GM23338 (cell line): Measurements from ENCODE around the gene GPR33. TPM values are rescaled to one million over a fixed set of nuclear protein-coding genes. Genes with fewer than 3 reads are reported as not detected.
A peak's percentile ranks its signal among the peaks of the same experiment; 100 is the strongest.

ENCODE experiments used
- ATAC-seq: fragments of 200-7000 bp; cut with Tn5 transposase; 3 replicates; pipeline ENCODE4 v1.9.1; 2020
- DNase-seq: peaks from one replicate; pipeline ENCODE4 v3.0.0-alpha.2; 2015; ENCODE audit warnings: low spot score
- H2AFZ ChIP-seq: fragments of 200-600 bp; sonication (generic); 2 replicates; pipeline ENCODE4 v1.8.0; 2016; ENCODE audit warnings: antibody characterized with exemption, mild to moderate bottlenecking, moderate library complexity
- H3F3A ChIP-seq: fragments of 200-600 bp; sonication (generic); replicated peaks from 2 replicates; pipeline ENCODE4 v1.8.0; 2017; ENCODE audit warnings: antibody characterized with exemption, mixed run types, low read depth
- H3K27ac ChIP-seq: fragments of 200-600 bp; sonication (generic); 2 replicates; pipeline ENCODE4 v1.6.1; 2016; ENCODE audit warnings: low read depth
- H3K27me3 ChIP-seq: fragments of 200-600 bp; sonication (generic); 2 replicates; pipeline ENCODE4 v1.8.0; 2016; ENCODE audit warnings: mild to moderate bottlenecking, mixed run types, moderate library complexity; ENCODE audit not compliant: insufficient read depth
- H3K36me3 ChIP-seq: fragments of 200-600 bp; sonication (generic); 2 replicates; pipeline ENCODE4 v1.8.0; 2016; ENCODE audit warnings: mild to moderate bottlenecking; ENCODE audit not compliant: insufficient read depth
- H3K4me1 ChIP-seq: fragments of 200-600 bp; sonication (generic); 2 replicates; pipeline ENCODE4 v1.8.0; 2016; ENCODE audit warnings: mild to moderate bottlenecking, moderate library complexity; ENCODE audit not compliant: insufficient read depth
- H3K4me2 ChIP-seq: fragments of 200-600 bp; sonication (generic); 2 replicates; pipeline ENCODE4 v1.7.1; 2017; ENCODE audit warnings: mixed run types
- H3K4me3 ChIP-seq: fragments of 200-600 bp; sonication (generic); 2 replicates; pipeline ENCODE4 v1.6.1; 2016; ENCODE audit warnings: mixed run types
- H3K79me2 ChIP-seq: fragments of 200-600 bp; sonication (generic); replicated peaks from 2 replicates; pipeline ENCODE4 v1.8.0; 2017; ENCODE audit warnings: mild to moderate bottlenecking; ENCODE audit not compliant: insufficient read depth
- H3K9me2 ChIP-seq: fragments of 200-600 bp; sonication (generic); 2 replicates; pipeline ENCODE4 v1.8.0; 2017; ENCODE audit not compliant: insufficient read depth
- H4K20me1 ChIP-seq: fragments of 200-600 bp; sonication (generic); replicated peaks from 2 replicates; pipeline ENCODE4 v1.8.0; 2017; ENCODE audit warnings: mild to moderate bottlenecking; ENCODE audit not compliant: insufficient read depth
- H3K27ac Mint-ChIP-seq: 2 replicates; pipeline ENCODE4 v1.8.0; 2020; ENCODE audit warnings: inconsistent platforms, mild to moderate bottlenecking, moderate library complexity, mixed read lengths
- H3K27me3 Mint-ChIP-seq: 3 replicates; pipeline ENCODE4 v1.8.0; 2022; ENCODE audit warnings: low read depth, mild to moderate bottlenecking, moderate library complexity, mixed read lengths, inconsistent platforms; ENCODE audit not compliant: insufficient read depth, poor library complexity
- H3K36me3 Mint-ChIP-seq: 3 replicates; pipeline ENCODE4 v1.8.0; 2021; ENCODE audit warnings: low read depth, mild to moderate bottlenecking, inconsistent platforms, moderate library complexity, mixed read lengths
- H3K4me1 Mint-ChIP-seq: 3 replicates; pipeline ENCODE4 v1.8.0; 2020; ENCODE audit warnings: mild to moderate bottlenecking, inconsistent platforms, mixed read lengths
- H3K4me3 Mint-ChIP-seq: 3 replicates; pipeline ENCODE4 v1.8.0; 2021; ENCODE audit warnings: moderate library complexity, mild to moderate bottlenecking, inconsistent platforms, mixed read lengths
- H3K9me3 Mint-ChIP-seq: 3 replicates; pipeline ENCODE4 v1.8.0; 2020; ENCODE audit warnings: moderate library complexity, mild to moderate bottlenecking, inconsistent platforms, mixed read lengths
- CREB1 ChIP-seq: fragments of 250-450 bp; sonication (Bioruptor Pico); IDR thresholded peaks from 2 replicates; pipeline ENCODE4 v1.5.0; 2020; ENCODE audit warnings: low read depth, mild to moderate bottlenecking, moderate library complexity
- CTCF ChIP-seq, 2 experiments: fragments of 200-600 bp in 1 of 2; sonication (generic) in 1 of 2; conservative IDR thresholded peaks; 2 replicates each; pipeline versions ENCODE4 v1.5.1 to v1.6.1; 2016 to 2017; ENCODE audit warnings: antibody characterized with exemption in 2 of 2, low read depth in 2 of 2, mild to moderate bottlenecking in 2 of 2, moderate library complexity in 1 of 2
- EZH2 ChIP-seq: fragments of 200-600 bp; sonication (generic); IDR thresholded peaks from one replicate; pipeline ENCODE4 v1.8.0; 2017; ENCODE audit warnings: antibody characterized with exemption, mild to moderate bottlenecking, low read depth; ENCODE audit not compliant: unreplicated experiment
- EZH2phosphoT487 ChIP-seq: fragments of 200-600 bp; sonication (generic); IDR thresholded peaks from one replicate; pipeline ENCODE4 v1.8.1; 2018; ENCODE audit warnings: antibody characterized with exemption; ENCODE audit not compliant: unreplicated experiment
- JUNB ChIP-seq: IDR thresholded peaks from one replicate; pipeline ENCODE4 v1.6.1; 2016; ENCODE audit warnings: antibody characterized with exemption; ENCODE audit not compliant: unreplicated experiment
- NANOG ChIP-seq: IDR thresholded peaks from 2 replicates; pipeline ENCODE4 v1.6.1; 2016; ENCODE audit warnings: antibody characterized with exemption, borderline replicate concordance
- POLR2AphosphoS5 ChIP-seq: IDR thresholded peaks from 2 replicates; pipeline ENCODE4 v1.6.1; 2016; ENCODE audit warnings: antibody characterized with exemption, low read depth
- REST ChIP-seq: IDR thresholded peaks from one replicate; pipeline ENCODE4 v1.6.1; 2018; ENCODE audit warnings: antibody characterized with exemption; ENCODE audit not compliant: unreplicated experiment
- STAT1 ChIP-seq: IDR thresholded peaks from one replicate; pipeline ENCODE4 v1.6.1; 2016; ENCODE audit warnings: antibody characterized with exemption; ENCODE audit not compliant: unreplicated experiment
- ZNF114 ChIP-seq: fragments of 250-450 bp; sonication (Bioruptor Pico); IDR thresholded peaks from 2 replicates; pipeline ENCODE4 v1.5.0; 2020; ENCODE audit warnings: mild to moderate bottlenecking, moderate library complexity
- ZNF331 ChIP-seq: fragments of 250-450 bp; sonication (Bioruptor Pico); IDR thresholded peaks from 2 replicates; pipeline ENCODE4 v1.5.0; 2020; ENCODE audit warnings: low read depth, mild to moderate bottlenecking, moderate library complexity
- polyA plus RNA-seq: library from polyadenylated mRNA; unstranded; fragments of >200 nt; fragmentation: Nextera tagmentation; extraction: Ambion mirVana; gene quantifications from 2 replicates; pipeline ENCODE4 v1.2.1, GENCODE V29; 2016
- total RNA-seq: library from RNA; depleted of rRNA; stranded (reverse); fragments of >200 nt; shearing (Covaris generic); gene quantifications from 2 replicates; pipeline ENCODE4 v1.2.3, GENCODE V29; 2014

GPR33 gene
- total and polyA plus RNA-seq, 2 experiments from 2014 or later, result not detected

GRCh38 chr14:31510855-31511254 lies 23.0 kb upstream of the GPR33 start (continued):
- TF ChIP-seq REST, result no peak
- no peak for TF ChIP-seq ZNF114 (CRISPR knock-in tag)
- no peak for TF ChIP-seq CREB1 (CRISPR knock-in tag)
- no peak for TF ChIP-seq CTCF (conservative IDR thresholded peaks at IDR 0.05; ENCODE audit: low read depth in 2 of 2)
- TF ChIP-seq ZNF331 (CRISPR knock-in tag), result no peak
- TF ChIP-seq NANOG, result no peak
- no peak for TF ChIP-seq STAT1

GRCh38 chr14:31510222-31510621 lies 22.4 kb upstream of the GPR33 start:
- Histone ChIP-seq H3K4me1 (no peaks in the 10 kb centered on the region), H3K4me3 (no peak overlapping the region), H3K27me3 (no peaks in the 10 kb centered on the region), H3K27ac (no peak overlapping the region), H2AFZ (no peak overlapping the region), H3K36me3 (no peaks in the 10 kb centered on the region), H3F3A (no peaks in the 10 kb centered on the region), H3K79me2 (no peaks in the 10 kb centered on the region), H4K20me1 (no peaks in the 10 kb centered on the region), H3K9me2 (no peaks in the 10 kb centered on the region), H3K4me2 (no peak overlapping the region)
- TF ChIP-seq POLR2AphosphoS5 (no peak), NANOG (no peak), CREB1 (CRISPR knock-in tag) (no peak), REST (no peak), EZH2 (no peak), EZH2phosphoT487 (no peak), JUNB (no peak), CTCF (conservative IDR thresholded peaks at IDR 0.05; ENCODE audit: low read depth in 2 of 2) (peak in 1 of 2 experiments; percentile 94; a peak in 3 of 4 replicates)
- peak; percentile 46 for DNase-seq
- no peaks in the 10 kb centered on the region for H3K36me3 Mint-ChIP-seq
- no peak overlapping the region for H3K4me3 Mint-ChIP-seq
- H3K9me3 Mint-ChIP-seq, result no peaks in the 10 kb centered on the region
- peaks cover 1% of the 10 kb centered on the region for H3K27me3 Mint-ChIP-seq
- no peak overlapping the region for H3K27ac Mint-ChIP-seq
- no peak for ATAC-seq
- no peaks in the 10 kb centered on the region for H3K4me1 Mint-ChIP-seq
